ENCODE data around the gene NPEPPS. TPM values are rescaled to one million over a fixed set of nuclear protein-coding genes. Genes with fewer than 3 reads are reported as not detected.

Gene NPEPPS
- polyA plus RNA-seq, 1 donor (not counting 4 experiments of a cell fraction or from before 2014, with no cell fraction given), result 122 TPM

- H3K4me3 ChIP-seq (ENCODE audit: control insufficient read depth in 2 of 3, extremely low read depth in 1 of 3, insufficient read depth in 2 of 3, low read depth in 1 of 3, low read length in 3 of 3), result no peak overlapping the region
- no peaks in the 10 kb centered on the region for H3K27me3 ChIP-seq (ENCODE audit: control insufficient read depth, extremely low read depth, insufficient read depth, low read length)
- FAIRE-seq (no peak), DNase-seq (ENCODE audit: low read depth, low spot score) (no peak)
- H3K9ac ChIP-seq (ENCODE audit: control insufficient read depth, extremely low read depth, insufficient read depth, low read length), result no peak overlapping the region
- no peak overlapping the region for H3K27ac ChIP-seq (ENCODE audit: control insufficient read depth, insufficient read depth, low read length)
- dilution Hi-C loops (cut with MboI; ENCODE audit: extremely low pct_ligation_motif_present, low sequenced_read_pairs), result no loop called here
- no peaks in the 10 kb centered on the region for H3K9me3 ChIP-seq (ENCODE audit: control insufficient read depth, low read depth, low read length)
- no peak overlapping the region for H3K4me2 ChIP-seq (ENCODE audit: control insufficient read depth, extremely low read depth, insufficient read depth, low read depth, low read length)
- no peaks in the 10 kb centered on the region for H3K9me1 ChIP-seq (ENCODE audit: control insufficient read depth, extremely low read depth, insufficient read depth, low read length)
- no peak overlapping the region for H2AFZ ChIP-seq (ENCODE audit: control insufficient read depth, low read length)
- peaks cover 5% of the 10 kb centered on the region for H3K4me1 ChIP-seq (ENCODE audit: control insufficient read depth, extremely low read depth, insufficient read depth, low read length)
- no peak for TF ChIP-seq CTCF (optimal IDR thresholded peaks at IDR 0.05 in 1 of 3, IDR thresholded peaks at IDR 0.05 in 1 of 3, conservative IDR thresholded peaks at IDR 0.05 in 1 of 3; ENCODE audit: extremely low read depth in 1 of 3, insufficient read depth in 2 of 3, low read length in 3 of 3)
- TF ChIP-seq EZH2 (IDR thresholded peaks at IDR 0.05; ENCODE audit: low read length), result no peak
- no peaks in the 10 kb centered on the region for H4K20me1 ChIP-seq (ENCODE audit: control insufficient read depth, extremely low read depth, insufficient read depth, low read length)
- H3K79me2 ChIP-seq (ENCODE audit: control insufficient read depth, insufficient read depth, low read length), result no peaks in the 10 kb centered on the region
- no peaks in the 10 kb centered on the region for H3K36me3 ChIP-seq (ENCODE audit: control insufficient read depth in 2 of 2, extremely low read depth in 1 of 2, insufficient read depth in 2 of 2, low read length in 2 of 2)
Observed at GRCh38 chr17:47632991-47633390, 102.1 kb downstream of the NPEPPS start.

DNA sequence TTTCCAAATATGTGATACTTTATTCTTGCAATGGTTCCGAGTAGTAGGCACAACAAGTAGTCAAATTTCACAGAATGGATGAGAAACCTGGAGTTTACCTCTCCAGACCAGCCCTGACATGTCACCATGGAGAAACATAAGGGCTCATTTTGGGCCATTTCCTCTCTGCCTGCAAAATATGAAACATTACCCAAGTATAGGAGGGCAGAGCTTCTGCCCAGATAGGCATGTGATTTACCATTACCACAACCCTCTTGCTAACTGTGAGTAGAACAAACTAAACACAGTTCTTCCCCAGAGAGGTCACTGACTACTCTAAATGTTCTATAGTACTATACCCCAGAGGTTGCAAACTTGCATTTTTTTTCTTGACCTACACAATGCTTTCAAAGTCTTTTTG, 103.1 kb downstream of the NPEPPS start:
- Histone ChIP-seq H4K20me1 (ENCODE audit: control insufficient read depth, extremely low read depth, insufficient read depth, low read length) (no peaks in the 10 kb centered on the region), H3K36me3 (ENCODE audit: control insufficient read depth in 2 of 2, extremely low read depth in 1 of 2, insufficient read depth in 2 of 2, low read length in 2 of 2) (no peaks in the 10 kb centered on the region), H3K9ac (ENCODE audit: control insufficient read depth, extremely low read depth, insufficient read depth, low read length) (no peak overlapping the region), H2AFZ (ENCODE audit: control insufficient read depth, low read length) (peak overlapping the region; percentile 23), H3K9me3 (ENCODE audit: control insufficient read depth, low read depth, low read length) (no peaks in the 10 kb centered on the region), H3K27ac (ENCODE audit: control insufficient read depth, insufficient read depth, low read length) (no peak overlapping the region), H3K4me1 (ENCODE audit: control insufficient read depth, extremely low read depth, insufficient read depth, low read length) (peaks cover 5% of the 10 kb centered on the region), H3K79me2 (ENCODE audit: control insufficient read depth, insufficient read depth, low read length) (no peaks in the 10 kb centered on the region), H3K4me2 (ENCODE audit: control insufficient read depth, extremely low read depth, insufficient read depth, low read depth, low read length) (peak overlapping the region; percentile 29), H3K4me3 (ENCODE audit: control insufficient read depth in 2 of 3, extremely low read depth in 1 of 3, insufficient read depth in 2 of 3, low read depth in 1 of 3, low read length in 3 of 3) (no peak overlapping the region), H3K27me3 (ENCODE audit: control insufficient read depth, extremely low read depth, insufficient read depth, low read length) (no peaks in the 10 kb centered on the region), H3K9me1 (ENCODE audit: control insufficient read depth, extremely low read depth, insufficient read depth, low read length) (no peaks in the 10 kb centered on the region)
- DNase-seq (ENCODE audit: low read depth, low spot score), result no peak
- TF ChIP-seq CTCF (optimal IDR thresholded peaks at IDR 0.05 in 1 of 3, IDR thresholded peaks at IDR 0.05 in 1 of 3, conservative IDR thresholded peaks at IDR 0.05 in 1 of 3; ENCODE audit: extremely low read depth in 1 of 3, insufficient read depth in 2 of 3, low read length in 3 of 3), result no peak
- TF ChIP-seq EZH2 (IDR thresholded peaks at IDR 0.05; ENCODE audit: low read length), result no peak
- FAIRE-seq, result peak; percentile 36
- dilution Hi-C loops (cut with MboI; ENCODE audit: extremely low pct_ligation_motif_present, low sequenced_read_pairs), result no loop called here

Data from keratinocyte (primary cell).